Type B pancreatic cell (in vitro differentiated cells): ENCODE measurements around the gene B3GNT3. TPM values are rescaled to one million over a fixed set of nuclear protein-coding genes. Genes with fewer than 3 reads are reported as not detected.

Experiments used
- DNase-seq: peaks from one replicate; pipeline ENCODE4 v3.0.0; 2021; ENCODE audit warnings: mixed read lengths; ENCODE audit not compliant: unreplicated experiment; ENCODE audit errors: extremely low spot score
- H3K27ac Mint-ChIP-seq: 2 replicates; pipeline ENCODE4 v1.8.0; 2021; ENCODE audit warnings: mild to moderate bottlenecking, mixed read lengths
- H3K27me3 Mint-ChIP-seq: 2 replicates; pipeline ENCODE4 v1.8.0; 2021; ENCODE audit warnings: mixed read lengths
- H3K36me3 Mint-ChIP-seq: 2 replicates; pipeline ENCODE4 v1.8.0; 2021; ENCODE audit warnings: mixed read lengths
- H3K4me1 Mint-ChIP-seq: one replicate; pipeline ENCODE4 v1.8.0; 2021; ENCODE audit warnings: mixed read lengths; ENCODE audit not compliant: unreplicated experiment
- H3K4me3 Mint-ChIP-seq: 2 replicates; pipeline ENCODE4 v1.8.0; 2021; ENCODE audit warnings: mild to moderate bottlenecking, mixed read lengths
- H3K9me3 Mint-ChIP-seq: 2 replicates; pipeline ENCODE4 v1.8.0; 2021; ENCODE audit warnings: mixed read lengths
- total RNA-seq: library from RNA; stranded (reverse); gene quantifications from 2 replicates; pipeline ENCODE4 v1.2.1, GENCODE V29; 2021; ENCODE audit warnings: low replicate concordance
- TF ChIP-seq, protein P1 (sequence below): fragments of 200-600 bp; sonication (generic); conservative IDR thresholded peaks from 2 replicates; pipeline ENCODE4 v1.5.0; 2021; ENCODE audit warnings: antibody characterized with exemption, mild to moderate bottlenecking

Gene B3GNT3
- total RNA-seq, 1 donor from 2014 or later, result 12.3 TPM

DNA sequence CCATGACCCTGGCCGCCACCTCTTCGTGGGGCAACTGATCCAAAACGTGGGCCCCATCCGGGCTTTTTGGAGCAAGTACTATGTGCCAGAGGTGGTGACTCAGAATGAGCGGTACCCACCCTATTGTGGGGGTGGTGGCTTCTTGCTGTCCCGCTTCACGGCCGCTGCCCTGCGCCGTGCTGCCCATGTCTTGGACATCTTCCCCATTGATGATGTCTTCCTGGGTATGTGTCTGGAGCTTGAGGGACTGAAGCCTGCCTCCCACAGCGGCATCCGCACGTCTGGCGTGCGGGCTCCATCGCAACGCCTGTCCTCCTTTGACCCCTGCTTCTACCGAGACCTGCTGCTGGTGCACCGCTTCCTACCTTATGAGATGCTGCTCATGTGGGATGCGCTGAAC is 16.7 kb downstream of the B3GNT3 start:
- Mint-ChIP-seq H3K27ac (no peak overlapping the region), H3K4me1 (no peaks in the 10 kb centered on the region), H3K36me3 (no peaks in the 10 kb centered on the region), H3K4me3 (no peak overlapping the region), H3K9me3 (no peaks in the 10 kb centered on the region), H3K27me3 (peaks cover 11% of the 10 kb centered on the region)
- TF ChIP-seq, protein P1, sequence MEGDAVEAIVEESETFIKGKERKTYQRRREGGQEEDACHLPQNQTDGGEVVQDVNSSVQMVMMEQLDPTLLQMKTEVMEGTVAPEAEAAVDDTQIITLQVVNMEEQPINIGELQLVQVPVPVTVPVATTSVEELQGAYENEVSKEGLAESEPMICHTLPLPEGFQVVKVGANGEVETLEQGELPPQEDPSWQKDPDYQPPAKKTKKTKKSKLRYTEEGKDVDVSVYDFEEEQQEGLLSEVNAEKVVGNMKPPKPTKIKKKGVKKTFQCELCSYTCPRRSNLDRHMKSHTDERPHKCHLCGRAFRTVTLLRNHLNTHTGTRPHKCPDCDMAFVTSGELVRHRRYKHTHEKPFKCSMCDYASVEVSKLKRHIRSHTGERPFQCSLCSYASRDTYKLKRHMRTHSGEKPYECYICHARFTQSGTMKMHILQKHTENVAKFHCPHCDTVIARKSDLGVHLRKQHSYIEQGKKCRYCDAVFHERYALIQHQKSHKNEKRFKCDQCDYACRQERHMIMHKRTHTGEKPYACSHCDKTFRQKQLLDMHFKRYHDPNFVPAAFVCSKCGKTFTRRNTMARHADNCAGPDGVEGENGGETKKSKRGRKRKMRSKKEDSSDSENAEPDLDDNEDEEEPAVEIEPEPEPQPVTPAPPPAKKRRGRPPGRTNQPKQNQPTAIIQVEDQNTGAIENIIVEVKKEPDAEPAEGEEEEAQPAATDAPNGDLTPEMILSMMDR, result no peak
- DNase-seq, result no peak

GRCh38 chr19:17812099-17812498 is 17.2 kb downstream of the B3GNT3 start:
- peaks cover 11% of the 10 kb centered on the region for H3K27me3 Mint-ChIP-seq
- H3K4me1 Mint-ChIP-seq, result no peaks in the 10 kb centered on the region
- DNase-seq, result no peak
- TF ChIP-seq, protein P1, result no peak
- H3K27ac Mint-ChIP-seq, result no peak overlapping the region
- H3K4me3 Mint-ChIP-seq, result no peak overlapping the region
- H3K9me3 Mint-ChIP-seq, result no peaks in the 10 kb centered on the region
- H3K36me3 Mint-ChIP-seq, result no peaks in the 10 kb centered on the region

DNA sequence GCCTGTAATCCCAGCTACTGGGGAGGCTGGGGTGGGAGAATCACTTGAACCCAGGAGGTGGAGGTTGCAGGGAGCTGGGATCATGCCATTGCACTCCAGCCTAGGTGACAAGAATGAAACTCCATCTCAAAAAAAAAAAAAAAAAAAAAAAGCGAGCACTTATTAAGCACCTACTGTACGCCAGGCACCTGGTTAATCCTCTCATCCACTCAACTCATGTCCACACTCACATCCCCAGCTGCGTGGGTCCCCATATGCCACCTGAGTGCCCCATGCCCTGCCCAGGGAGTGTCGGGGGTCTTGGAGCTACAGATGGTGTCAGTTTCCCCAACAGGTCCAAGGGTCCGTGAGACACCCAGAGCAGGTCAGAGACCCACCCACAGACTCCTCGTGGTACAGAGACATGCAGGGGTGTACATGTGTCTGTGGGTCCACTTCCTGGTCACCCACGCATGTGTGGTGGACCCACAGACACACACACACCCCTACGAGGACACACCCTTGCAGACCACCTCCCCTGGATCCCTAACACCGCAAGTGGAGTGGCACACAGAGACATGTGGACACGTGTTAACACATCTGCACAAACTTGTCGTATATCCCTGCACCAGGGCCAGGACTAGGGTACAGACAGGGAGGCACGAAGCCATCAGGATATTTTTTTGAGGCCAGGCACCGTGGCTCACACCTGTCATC is 22.9 kb downstream of the B3GNT3 start:
- Mint-ChIP-seq H3K9me3 (no peaks in the 10 kb centered on the region), H3K27me3 (peaks cover 3% of the 10 kb centered on the region), H3K36me3 (no peaks in the 10 kb centered on the region), H3K27ac (no peak overlapping the region), H3K4me3 (no peak overlapping the region), H3K4me1 (no peaks in the 10 kb centered on the region)
- DNase-seq, result no peak
- TF ChIP-seq, protein P1, result no peak

- Mint-ChIP-seq H3K9me3 (no peaks in the 10 kb centered on the region), H3K4me1 (peaks cover 4% of the 10 kb centered on the region)
Measured at GRCh38 chr19:17821190-17821589, 26.3 kb downstream of the B3GNT3 start, which contains the start of gene INSL3. Gene INSL3, minus strand, starts transcription at chr19:17821519. Its CDS starts 13 bp downstream, at chr19:17821506.

GRCh38 chr19:17824339-17824738 is 29.4 kb downstream of the B3GNT3 start:
- Mint-ChIP-seq H3K27ac (no peak overlapping the region), H3K36me3 (no peaks in the 10 kb centered on the region), H3K4me3 (no peak overlapping the region), H3K27me3 (peaks cover 3% of the 10 kb centered on the region), H3K9me3 (no peaks in the 10 kb centered on the region), H3K4me1 (peaks cover 4% of the 10 kb centered on the region)
- TF ChIP-seq, protein P1, result no peak
- DNase-seq, result no peak

More at GRCh38 chr19:17821190-17821589, 26.3 kb downstream of the B3GNT3 start, which contains the start of gene INSL3:
- Mint-ChIP-seq H3K27ac (no peak within 1 kb of the TSS), H3K4me3 (no peak within 1 kb of the TSS), H3K27me3 (peaks cover 3% of the 10 kb centered on the region), H3K36me3 (no peaks in the 10 kb centered on the region)
- TF ChIP-seq, protein P1, result no peak
- DNase-seq, result no peak
